Right lobe of liver (tissue), 6 donors: ENCODE measurements around the gene ATP5IF1. TPM values are rescaled to one million over a fixed set of nuclear protein-coding genes. Genes with fewer than 3 reads are reported as not detected.

ENCODE experiments used
- ATAC-seq, 4 donors: fragments of 200-7000 bp; cut with Tn5 transposase; one replicate each; pipeline ENCODE4 v1.9.1; 2020; ENCODE audit warnings: mild to moderate bottlenecking in 4 of 4, moderate library complexity in 4 of 4
- DNase-seq, 3 donors: peaks; one replicate each; pipeline ENCODE4 v3.0.0-alpha.2; 2020
- H3K27ac ChIP-seq, 3 donors: fragments of 200-600 bp; one replicate each; pipeline ENCODE4 v1.8.0; 2022
- H3K27me3 ChIP-seq, 2 donors: fragments of 200-600 bp; one replicate each; pipeline ENCODE4 v1.8.0; 2022
- H3K36me3 ChIP-seq, 4 donors: fragments of 200-600 bp; sonication (generic) in 1 of 4; one replicate each; pipeline versions ENCODE4 v1.5.1 to v1.8.0; 2017 to 2022; ENCODE audit warnings: control low read depth in 1 of 4
- H3K4me1 ChIP-seq, 4 donors: fragments of 200-600 bp; sonication (generic) in 1 of 4; one replicate each; pipeline versions ENCODE4 v1.5.1 to v1.8.0; 2017 to 2022; ENCODE audit warnings: control low read depth in 1 of 4
- H3K4me3 ChIP-seq, 3 donors: fragments of 200-600 bp; one replicate each; pipeline ENCODE4 v1.8.0; 2022
- H3K9me3 ChIP-seq, 4 donors: fragments of 200-600 bp; sonication (generic) in 1 of 4; one replicate each; pipeline versions ENCODE4 v1.5.1 to v1.8.0; 2017 to 2022; ENCODE audit warnings: control low read depth in 1 of 4
- CTCF ChIP-seq, 4 donors: fragments of 200-600 bp in 3 of 4; fragments of 450-650 bp in 1 of 4; IDR thresholded peaks; one replicate each; pipeline versions ENCODE4 v1.5.1 to v1.8.0; 2016 to 2022; ENCODE audit warnings: antibody characterized with exemption in 4 of 4, mild to moderate bottlenecking in 2 of 4
- POLR2A ChIP-seq: fragments of 450-650 bp; IDR thresholded peaks from one replicate; pipeline ENCODE4 v1.6.1; 2017; ENCODE audit warnings: antibody characterized with exemption, mild to moderate bottlenecking
- WGBS: methylation state at CpG from one replicate; pipeline ENCODE4 v1.1.6; 2018; ENCODE audit warnings: low coverage, low lambda C conversion rate; ENCODE audit not compliant: insufficient coverage; ENCODE audit errors: missing lambda C conversion rate; 5-methylcytosine and 5-hydroxymethylcytosine counted together
- intact Hi-C, 2 donors: fragments of 100-400 bp; cut with DNase I; formaldehyde crosslinking; loops; one replicate each; pipeline versions ENCODE4 v1.11.2 to v1.14.1; 2022
- total RNA-seq, 6 experiments: library from RNA; depleted of rRNA in 2 of 6; stranded (reverse); fragments of >200 nt in 2 of 6; fragmentation: NEBNext Ultra II Directional in 3 of 6; extraction: Animal tissue kit (Norgen Biotek cat#: 25700) in 3 of 6; gene quantifications; one replicate each; pipeline versions ENCODE4 v1.1.0 to v1.2.4, GENCODE V29; 2016 to 2023
- donor health status: DM: no; HTN: yes; CAD: no.
- donor health status: DM: no; HTN: no; CAD: no.
- donor health status: DM: no; HTN: no; CAD: no.
- donor health status: DM: no; HTN: yes; CAD: no.
- donor health status: DM: no; HTN: yes; CAD: no.

Gene ATP5IF1
- total RNA-seq, 6 experiments from 2014 or later, result 86.7 to 315 (median 116) TPM

GRCh38 chr1:28246427-28246832, 10.5 kb downstream of the ATP5IF1 start:
- intact Hi-C loops, result no loop called here
- Histone ChIP-seq H3K4me3 (peak overlapping the region; percentile 40 to 64 (median 61)), H3K27ac (peak overlapping the region; percentile 36 to 87 (median 78)), H3K36me3 (no peaks in the 10 kb centered on the region), H3K27me3 (no peaks in the 10 kb centered on the region), H3K4me1 (peaks cover 2 to 62% (median 23%) of the 10 kb centered on the region in 4 donors), H3K9me3 (no peaks in the 10 kb centered on the region)
- ATAC-seq (no peak), DNase-seq (no peak)
- TF ChIP-seq POLR2A, result no peak
- no peak for TF ChIP-seq CTCF (IDR thresholded peaks at IDR 0.05)
- 3% methylated on average over 11 of the region's 11 CpGs for WGBS

- Histone ChIP-seq H3K27ac (peak overlapping the region; percentile 75 to 93 (median 86)), H3K27me3 (no peaks in the 10 kb centered on the region), H3K9me3 (no peaks in the 10 kb centered on the region), H3K36me3 (no peaks in the 10 kb centered on the region), H3K4me1 (peaks cover 2 to 75% (median 23%) of the 10 kb centered on the region in 4 donors), H3K4me3 (peak overlapping the region in 2 of 3 donors; percentile 6 to 17)
- TF ChIP-seq CTCF (IDR thresholded peaks at IDR 0.05) (no peak), POLR2A (no peak)
- DNase-seq, result no peak
- intact Hi-C loops, result no loop called here
- ATAC-seq, result no peak
- 21% methylated on average over 11 of the region's 11 CpGs for WGBS
Measured at GRCh38 chr1:28247612-28248272, 11.8 kb downstream of the ATP5IF1 start.

GRCh38 chr1:28248273-28249012, 12.5 kb downstream of the ATP5IF1 start:
- no peaks in the 10 kb centered on the region for H3K36me3 ChIP-seq
- DNase-seq (peak; percentile 76 to 85 (median 78)), ATAC-seq (peak; percentile 48 to 55 (median 52))
- peaks cover 2 to 69% (median 22%) of the 10 kb centered on the region in 4 donors for H3K4me1 ChIP-seq
- H3K27ac ChIP-seq, result peak overlapping the region; percentile 75 to 93 (median 86)
- H3K27me3 ChIP-seq, result no peaks in the 10 kb centered on the region
- intact Hi-C loops, result no loop called here
- peak overlapping the region in 1 of 3 donors; percentile 18 for H3K4me3 ChIP-seq
- H3K9me3 ChIP-seq, result no peaks in the 10 kb centered on the region
- WGBS, result 0% methylated on average over 10 of the region's 12 CpGs
- TF ChIP-seq CTCF (IDR thresholded peaks at IDR 0.05) (peak; percentile 84 to 95 (median 94)), POLR2A (no peak)

GRCh38 chr1:28249013-28249865, 13.3 kb downstream of the ATP5IF1 start:
- Histone ChIP-seq H3K36me3 (no peaks in the 10 kb centered on the region), H3K4me3 (peak overlapping the region in 1 of 3 donors; percentile 18), H3K27me3 (no peaks in the 10 kb centered on the region), H3K4me1 (peaks cover 2 to 61% (median 18%) of the 10 kb centered on the region in 4 donors), H3K9me3 (no peaks in the 10 kb centered on the region), H3K27ac (peak overlapping the region; percentile 34 to 93 (median 86))
- TF ChIP-seq POLR2A (peak; percentile 49), CTCF (IDR thresholded peaks at IDR 0.05) (no peak)
- peak; percentile 88 to 95 (median 94) for DNase-seq
- peak; percentile 44 to 69 (median 54) for ATAC-seq
- intact Hi-C loops, result no loop called here
- WGBS, result 4% methylated on average over 3 of the region's 3 CpGs
